ENCODE results near the gene CTRB2.

Gene CTRB2

DNA sequence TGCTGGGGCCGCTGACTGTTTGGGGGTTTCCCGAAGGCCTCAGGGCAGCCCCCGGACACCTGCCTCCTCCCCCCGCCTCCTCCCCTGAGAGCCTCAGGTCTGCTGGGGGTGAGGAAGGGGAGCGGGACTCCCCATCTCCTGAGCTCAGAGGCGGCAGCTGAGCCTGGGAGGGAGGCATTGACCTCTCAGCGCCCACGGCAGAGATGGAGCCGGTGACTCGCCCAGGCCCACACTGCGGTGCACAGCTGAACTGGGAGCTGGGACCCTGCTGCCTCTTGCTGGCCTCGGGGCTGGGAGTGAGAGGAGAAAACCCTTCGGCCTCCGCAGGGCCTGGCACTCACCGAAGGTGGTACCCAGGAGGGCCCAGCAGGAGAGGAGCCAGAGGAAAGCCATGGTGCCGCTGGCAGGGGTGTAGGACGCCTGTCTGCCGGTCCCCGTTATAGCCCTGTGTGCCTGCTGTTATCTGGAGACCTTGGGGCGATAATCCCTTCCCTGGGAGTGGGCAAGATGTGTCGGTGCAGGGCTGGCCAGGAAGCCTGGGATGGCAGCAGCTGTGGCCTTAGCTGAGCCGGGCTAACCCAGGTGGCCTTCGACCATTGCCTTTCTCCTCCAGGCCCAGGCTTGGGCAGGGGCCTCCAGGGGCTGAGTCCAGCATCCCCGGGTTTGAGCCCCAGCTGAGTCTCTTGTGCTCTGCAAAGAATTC lies at the start of gene CTRB2:
Gene CTRB2 (minus strand): TSS at position 413 of the 703 bp plus-strand sequence. CDS start 20 bp downstream, at position 393.
- no peak for DNase-seq
- no peak for ATAC-seq

- DNase-seq (no peak), ATAC-seq (no peak)
Measured at GRCh38 chr16:75256059-75256571, 49.2 kb upstream of the CTRB2 start.

GRCh38 chr16:75254359-75254837 lies 47.4 kb upstream of the CTRB2 start:
- DNase-seq = no peak
- ATAC-seq = no peak

DNA sequence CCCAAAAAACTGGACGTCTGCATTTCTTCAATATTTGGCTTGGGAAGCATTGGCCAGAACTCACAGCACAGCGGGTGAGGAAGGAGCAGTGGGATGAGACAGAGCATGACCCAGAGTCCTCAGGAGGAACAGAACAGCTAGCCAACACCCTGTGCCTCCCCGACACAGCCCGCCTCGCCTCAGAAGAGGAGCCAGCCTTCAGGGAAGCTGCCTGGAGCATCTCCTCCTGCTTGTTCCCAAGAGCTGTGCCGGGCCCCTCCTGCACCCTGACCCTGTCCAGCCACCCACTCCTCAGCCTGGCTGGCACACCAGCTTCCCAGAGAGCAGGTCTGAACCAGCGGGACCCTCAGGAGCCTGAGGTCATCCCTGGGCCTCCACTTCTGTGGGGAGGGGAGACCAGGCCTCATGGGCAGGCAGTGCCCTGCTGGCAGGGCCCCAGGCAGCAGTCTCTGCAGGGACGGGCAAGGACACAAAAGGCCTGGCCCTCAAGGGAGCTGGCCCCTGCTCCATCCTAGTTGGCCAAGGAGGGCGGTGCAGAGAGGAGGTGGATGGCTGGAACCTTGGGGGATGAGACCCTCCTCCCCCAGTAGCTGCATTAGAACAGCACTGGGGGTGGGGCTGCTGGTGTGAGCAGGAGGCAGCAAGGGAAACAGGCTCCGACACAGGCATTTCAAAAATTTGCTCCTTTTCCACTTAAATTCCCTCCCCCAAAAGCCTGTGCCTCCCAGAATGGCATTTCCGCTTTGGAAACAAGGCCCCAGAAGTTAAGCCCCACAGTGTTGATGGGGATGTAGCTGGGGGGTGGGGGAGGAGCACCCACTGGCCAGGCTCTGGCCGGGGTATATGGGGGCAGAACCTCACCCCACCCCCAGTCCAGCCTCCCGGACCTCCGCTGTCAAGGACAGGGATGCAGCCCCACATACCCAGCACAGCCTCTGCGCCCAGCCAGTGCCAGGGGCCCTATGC lies 46.3 kb upstream of the CTRB2 start:
- ATAC-seq = no peak
- no peak for DNase-seq

- ATAC-seq (no peak), DNase-seq (no peak)
Measured at GRCh38 chr16:75252049-75252864, 45.3 kb upstream of the CTRB2 start.

- DNase-seq (peak; percentile 48), ATAC-seq (peak; percentile 16)
Measured at GRCh38 chr16:75251280-75252048, 44.5 kb upstream of the CTRB2 start, which contains the start of gene BCAR1. BCAR1 (minus strand) TSS chr16:75251624; CDS start chr16:75251482, 142 bp downstream.

DNA sequence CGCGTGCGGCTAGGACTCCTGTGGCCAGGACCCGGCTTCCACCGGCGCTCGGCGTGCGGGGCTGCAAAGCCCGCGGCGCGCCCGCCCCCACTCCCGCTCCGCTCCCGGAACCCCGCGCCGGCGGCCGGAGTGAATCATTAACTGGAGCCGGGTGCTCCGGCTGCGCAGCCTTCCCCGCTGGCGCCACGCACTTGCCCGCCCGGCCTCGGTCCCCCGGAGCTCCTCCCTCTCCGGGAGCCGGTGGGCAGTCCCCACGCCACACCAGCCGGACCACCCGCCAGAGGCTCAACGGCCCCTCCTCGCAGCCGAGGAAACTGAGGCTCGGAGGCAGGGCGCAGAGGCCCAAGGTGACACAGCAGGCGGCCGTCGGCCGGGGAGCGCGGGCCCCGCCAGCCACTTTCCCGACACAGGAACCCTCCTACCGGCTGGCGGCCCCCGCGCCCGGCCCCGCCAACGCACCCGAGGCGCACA lies 43.9 kb upstream of the CTRB2 start:
- ATAC-seq = no peak
- DNase-seq = no peak

DNA sequence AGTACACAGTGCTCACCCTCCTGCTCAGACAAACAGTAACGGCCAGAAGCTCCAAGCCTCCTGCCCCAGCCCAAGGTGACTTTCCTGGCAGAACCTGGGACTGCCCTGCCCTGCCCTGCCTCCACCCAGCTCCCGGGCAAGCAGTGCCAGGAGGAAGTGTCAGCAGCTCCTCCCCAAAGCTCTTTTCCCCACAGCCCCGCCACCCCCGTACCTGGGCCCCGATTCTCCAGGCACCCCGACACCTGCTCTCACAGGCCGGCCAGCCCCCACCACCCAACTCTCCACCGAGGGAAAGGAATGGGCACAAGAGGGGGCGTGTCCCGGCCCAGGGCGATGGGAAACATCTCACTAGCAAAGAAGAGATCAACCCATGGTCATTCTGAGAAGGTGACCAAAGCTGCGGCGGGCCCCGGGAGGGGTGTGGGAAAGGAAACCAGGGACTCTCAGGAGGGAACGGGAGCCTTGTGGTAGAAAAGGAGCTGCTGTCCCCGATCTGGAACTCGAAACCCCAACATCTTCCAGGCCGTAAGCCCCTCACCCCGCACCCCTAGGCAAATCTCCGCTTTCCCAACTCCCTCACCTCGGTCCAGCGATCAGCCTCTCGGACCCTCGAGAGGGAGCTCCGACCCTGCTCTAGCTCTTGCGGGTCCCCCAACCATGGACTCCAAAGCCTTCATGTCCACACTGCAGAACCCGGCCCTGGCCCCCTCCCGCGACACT lies 43.3 kb upstream of the CTRB2 start:
- DNase-seq = no peak
- no peak for ATAC-seq

GRCh38 chr16:75249441-75249840 lies 42.5 kb upstream of the CTRB2 start:
- DNase-seq (no peak), ATAC-seq (no peak)

- no peak for DNase-seq
Measured at GRCh38 chr16:75248536-75249380, 41.8 kb upstream of the CTRB2 start.

DNA sequence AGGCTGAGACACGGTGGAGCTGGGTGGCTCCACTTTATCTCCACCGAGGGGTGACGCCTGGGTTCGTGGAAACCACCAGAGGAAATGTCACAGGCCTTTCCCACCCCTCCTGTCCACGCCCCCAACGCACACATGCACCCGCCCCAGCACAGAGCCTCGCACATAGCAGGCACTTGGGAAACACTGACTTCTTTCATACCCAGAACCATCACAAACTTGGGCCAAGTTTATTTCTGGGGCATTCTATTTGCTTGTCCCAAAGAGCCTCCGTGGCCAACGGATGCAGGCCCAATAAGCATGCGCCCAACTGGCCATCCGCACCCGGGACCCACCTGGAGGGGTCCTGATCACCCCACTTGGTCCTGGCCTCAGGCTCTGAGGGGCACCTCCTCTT lies 41.2 kb upstream of the CTRB2 start:
- DNase-seq (no peak), ATAC-seq (no peak)

More at GRCh38 chr16:75248536-75249380, 41.8 kb upstream of the CTRB2 start:
- no peak for ATAC-seq

- DNase-seq (no peak), ATAC-seq (no peak)
Measured at GRCh38 chr16:75247249-75247648, 40.3 kb upstream of the CTRB2 start.

DNA sequence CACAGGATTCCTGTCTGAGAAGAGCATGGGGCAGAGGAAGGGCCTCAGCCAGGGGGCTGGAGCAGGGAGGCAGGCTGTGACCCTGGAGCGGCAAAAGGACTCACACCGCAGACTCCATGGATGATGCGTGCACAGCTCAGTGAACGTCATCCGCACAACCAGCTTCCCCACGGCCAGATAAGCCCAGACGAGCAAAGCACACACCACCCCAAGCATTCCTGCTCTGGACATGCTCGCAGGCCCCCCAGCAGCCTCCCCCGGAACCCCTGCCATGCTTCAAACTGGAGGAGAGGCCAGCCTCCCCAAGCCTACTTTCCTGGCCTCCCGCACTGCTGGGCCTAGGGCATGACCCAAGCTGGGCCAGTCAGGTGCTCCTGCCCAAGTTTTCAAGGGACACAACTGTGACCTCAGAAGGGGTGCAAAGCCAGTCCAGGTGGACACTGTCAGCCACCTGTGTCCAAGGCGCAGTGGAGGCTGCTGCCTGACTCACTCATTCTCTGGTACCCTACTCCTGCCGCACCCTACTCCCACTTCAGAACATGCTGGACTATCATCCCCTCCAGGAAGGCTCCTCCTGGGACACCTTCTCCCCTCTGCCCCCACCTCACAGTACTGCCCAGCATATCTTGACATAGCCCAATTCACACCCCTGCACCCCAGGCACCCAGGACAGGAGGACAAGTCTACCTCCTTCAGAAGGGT lies 39.7 kb upstream of the CTRB2 start:
- ATAC-seq (no peak), DNase-seq (no peak)

DNA sequence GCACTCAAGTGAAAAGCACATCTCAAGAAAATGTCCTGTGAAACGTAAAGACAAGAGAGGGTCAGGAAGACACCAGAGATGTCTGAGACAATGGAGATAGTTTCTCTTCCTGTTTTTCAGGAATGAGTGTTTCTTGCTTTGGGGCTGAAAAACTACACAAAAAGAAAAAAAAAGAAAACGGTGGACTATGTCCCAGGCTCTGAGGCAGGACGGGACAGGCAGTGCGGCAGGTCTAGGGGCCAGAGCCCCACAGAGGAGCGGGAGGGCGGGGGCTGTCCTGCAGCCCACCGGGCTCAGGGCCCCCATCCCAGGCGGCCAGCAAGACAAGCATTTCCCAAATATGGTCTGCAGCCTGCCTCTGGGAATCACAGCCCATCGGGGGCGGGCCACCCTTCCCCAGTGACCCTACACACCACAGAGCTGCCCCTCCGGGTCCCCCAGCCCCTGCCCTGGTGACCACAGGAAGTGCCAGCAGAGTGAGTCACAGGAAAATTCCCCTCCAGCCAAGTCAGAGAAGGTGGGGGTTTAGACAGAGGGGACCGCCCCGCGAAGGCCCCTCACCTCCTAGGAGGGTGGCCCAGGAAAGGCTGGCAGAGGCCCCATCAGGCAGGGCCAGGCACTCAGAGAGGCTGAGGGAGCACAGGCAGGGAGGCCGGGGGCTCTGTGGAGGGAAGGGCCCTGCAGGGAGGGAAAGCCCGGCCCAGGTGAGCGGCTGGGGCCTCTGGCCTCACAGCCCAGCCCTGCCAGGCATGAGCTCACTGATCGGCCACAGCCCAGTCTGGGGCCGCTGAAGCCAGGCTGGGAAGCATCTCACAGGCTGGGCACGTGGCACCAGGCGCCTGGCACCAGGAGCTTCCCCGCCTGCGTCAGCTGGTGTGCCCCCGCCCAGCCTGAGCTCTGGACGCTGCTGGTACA lies 38.1 kb upstream of the CTRB2 start:
- DNase-seq (no peak), ATAC-seq (no peak)

- ATAC-seq (no peak), DNase-seq (no peak)
Measured at GRCh38 chr16:75244225-75244809, 37.4 kb upstream of the CTRB2 start.

- ATAC-seq (no peak), DNase-seq (no peak)
Measured at GRCh38 chr16:75243667-75244224, 36.8 kb upstream of the CTRB2 start.
